ENCODE results near the gene GTF3C4.

- TF ChIP-seq JUNB (IDR thresholded peaks at IDR 0.05) (no peak), CTCF (IDR thresholded peaks at IDR 0.05 in 2 of 3, conservative IDR thresholded peaks at IDR 0.05 in 1 of 3; ENCODE audit: control insufficient read depth in 2 of 3, extremely low read depth in 1 of 3, insufficient read depth in 1 of 3, low read depth in 3 of 3, low read length in 3 of 3) (no peak), POLR2A (IDR thresholded peaks at IDR 0.05; ENCODE audit: low read depth, low read length) (no peak), SKIL (IDR thresholded peaks at IDR 0.05; ENCODE audit: low read depth, poor library complexity, severe bottlenecking) (no peak), BCL3 (IDR thresholded peaks at IDR 0.05; ENCODE audit: borderline replicate concordance, insufficient read depth, low read depth, low read length, poor library complexity, severe bottlenecking) (no peak), CHD1 (IDR thresholded peaks at IDR 0.05; ENCODE audit: low read depth, low read length) (no peak), POU2F2 (IDR thresholded peaks at IDR 0.05; ENCODE audit: borderline replicate concordance, low read depth, low read length) (no peak), NRF1 (conservative IDR thresholded peaks at IDR 0.05; ENCODE audit: low read depth, low read length) (no peak), SIX5 (IDR thresholded peaks at IDR 0.05; ENCODE audit: low read depth, low read length, severe bottlenecking) (no peak)
Observed at GRCh38 chr9:132630811-132631210, 39.5 kb upstream of the GTF3C4 start.
